IMR-90 (cell line): ENCODE measurements around the gene DPP10. TPM values are rescaled to one million over a fixed set of nuclear protein-coding genes. Genes with fewer than 3 reads are reported as not detected.

Experiments used
- ATAC-seq: fragments of 200-7000 bp; cut with Tn5 transposase; 2 replicates; pipeline ENCODE4 v1.9.1; 2020; ENCODE audit warnings: low read depth, mild to moderate bottlenecking, moderate library complexity
- BruUV-seq: library from RNA; stranded (reverse); fragments of 400-500 nt; replicated peaks from 2 replicates; lab custom pipeline; 2021; lab: Mats Ljungman, UMichigan
- CTCF ChIA-PET: fragments of 300-600 bp; formaldehyde crosslinking; extraction: SDS; loops from one replicate; lab custom pipeline; 2021; ENCODE audit warnings: antibody characterized with exemption; lab: Yijun Ruan, JAX
- POLR2A ChIA-PET: fragments of 300-600 bp; sonication (Branson Sonifier 250); formaldehyde crosslinking; loops from one replicate; lab custom pipeline; 2022; ENCODE audit warnings: antibody characterized with exemption; ENCODE audit not compliant: unreplicated experiment; lab: Charles Lee
- DNase-seq: peaks from one replicate; pipeline ENCODE4 v3.0.0; 2013
- H2AFZ ChIP-seq: replicated peaks from 2 replicates; pipeline ENCODE3; 2013; ENCODE audit warnings: low read length, mild to moderate bottlenecking; ENCODE audit not compliant: poor library complexity
- H2AK5ac ChIP-seq: 2 replicates; pipeline ENCODE4 v1.6.1; 2013; ENCODE audit warnings: low read depth, low read length, inconsistent platforms
- H2AK9ac ChIP-seq: replicated peaks from 2 replicates; pipeline ENCODE3; 2013; ENCODE audit warnings: mild to moderate bottlenecking, low read depth, low read length, moderate library complexity; ENCODE audit not compliant: poor library complexity
- H2BK120ac ChIP-seq: 2 replicates; pipeline ENCODE4 v1.6.1; 2013; ENCODE audit warnings: low read depth, low read length, inconsistent platforms
- H2BK15ac ChIP-seq: 3 replicates; pipeline ENCODE4 v1.6.1; 2013; ENCODE audit warnings: low read depth, low read length, inconsistent platforms
- H2BK20ac ChIP-seq: 2 replicates; pipeline ENCODE4 v1.6.1; 2013; ENCODE audit warnings: low read depth, mild to moderate bottlenecking, inconsistent platforms, low read length, moderate library complexity
- H2BK5ac ChIP-seq: 2 replicates; pipeline ENCODE4 v1.6.1; 2013; ENCODE audit warnings: mild to moderate bottlenecking, low read depth, low read length, inconsistent platforms; ENCODE audit not compliant: poor library complexity, severe bottlenecking
- H3K14ac ChIP-seq: replicated peaks from 2 replicates; pipeline ENCODE4 v1.6.1; 2013; ENCODE audit warnings: low read depth, low read length, inconsistent platforms
- H3K18ac ChIP-seq: 2 replicates; pipeline ENCODE4 v1.6.1; 2013; ENCODE audit warnings: low read depth, low read length, control low read depth
- H3K23ac ChIP-seq: 2 replicates; pipeline ENCODE4 v1.6.1; 2013; ENCODE audit warnings: low read depth, low read length, inconsistent platforms
- H3K27ac ChIP-seq: 2 replicates; pipeline ENCODE4 v1.5.1; 2013; ENCODE audit warnings: mild to moderate bottlenecking, control low read depth, low read length; ENCODE audit not compliant: insufficient read depth
- H3K27me3 ChIP-seq: 2 replicates; pipeline ENCODE4 v1.6.1; 2013; ENCODE audit warnings: low read length; ENCODE audit not compliant: control insufficient read depth, insufficient read depth
- H3K36me3 ChIP-seq: 2 replicates; pipeline ENCODE4 v1.6.1; 2013; ENCODE audit warnings: low read length, mixed read lengths; ENCODE audit not compliant: control insufficient read depth, insufficient read depth
- H3K4ac ChIP-seq: 2 replicates; pipeline ENCODE4 v1.6.1; 2013; ENCODE audit warnings: low read depth, low read length, inconsistent platforms
- H3K4me1 ChIP-seq: 2 replicates; pipeline ENCODE4 v1.6.1; 2013; ENCODE audit warnings: low read length, mixed read lengths; ENCODE audit not compliant: control insufficient read depth, insufficient read depth
- H3K4me2 ChIP-seq: 2 replicates; pipeline ENCODE4 v1.6.1; 2013; ENCODE audit warnings: low read depth, mild to moderate bottlenecking, control low read depth, low read length, moderate library complexity
- H3K4me3 ChIP-seq: 2 replicates; pipeline ENCODE4 v1.5.1; 2013; ENCODE audit warnings: low read depth, mild to moderate bottlenecking, control low read depth, low read length, moderate library complexity; ENCODE audit not compliant: insufficient read depth
- H3K56ac ChIP-seq: 2 replicates; pipeline ENCODE4 v1.6.1; 2013; ENCODE audit warnings: low read length, inconsistent platforms; ENCODE audit not compliant: insufficient read depth; ENCODE audit errors: extremely low read depth
- H3K79me1 ChIP-seq, 2 experiments: 2 replicates each; pipeline ENCODE4 v1.6.1; 2013; ENCODE audit warnings: low read length in 2 of 2, inconsistent platforms in 1 of 2, low read depth in 1 of 2
- H3K9ac ChIP-seq: 2 replicates; pipeline ENCODE4 v1.6.1; 2013; ENCODE audit warnings: low read depth, low read length, control low read depth
- H3K9me1 ChIP-seq: 2 replicates; pipeline ENCODE4 v1.6.1; 2013; ENCODE audit warnings: low read length, inconsistent platforms; ENCODE audit not compliant: insufficient read depth
- H3K9me3 ChIP-seq: 2 replicates; pipeline ENCODE4 v1.6.1; 2013; ENCODE audit warnings: low read length; ENCODE audit not compliant: control insufficient read depth, insufficient read depth
- H4K20me1 ChIP-seq: 2 replicates; pipeline ENCODE4 v1.6.1; 2013; ENCODE audit warnings: low read length, inconsistent platforms; ENCODE audit not compliant: insufficient read depth
- H4K5ac ChIP-seq: 2 replicates; pipeline ENCODE4 v1.6.1; 2013; ENCODE audit warnings: mild to moderate bottlenecking, low read depth, low read length, control low read depth
- H4K8ac ChIP-seq, 2 experiments: 2 replicates each; pipeline ENCODE4 v1.6.1; 2013; ENCODE audit warnings: low read depth in 2 of 2, low read length in 2 of 2, control low read depth in 1 of 2, inconsistent platforms in 1 of 2
- H4K91ac ChIP-seq: 2 replicates; pipeline ENCODE4 v1.6.1; 2013; ENCODE audit warnings: low read depth, low read length, inconsistent platforms; ENCODE audit not compliant: insufficient read depth
- CEBPB ChIP-seq: IDR thresholded peaks from 2 replicates; pipeline ENCODE4 v1.6.1; 2012; ENCODE audit warnings: low read depth, low read length, improper control_type of control experiment
- CHD1 ChIP-seq: IDR thresholded peaks from 2 replicates; pipeline ENCODE4 v1.6.1; 2012; ENCODE audit warnings: low read depth, low read length, improper control_type of control experiment
- CTCF ChIP-seq: conservative IDR thresholded peaks from 2 replicates; pipeline ENCODE4 v1.5.1; 2012; ENCODE audit warnings: mild to moderate bottlenecking, low read depth, low read length, improper control_type of control experiment
- ELK1 ChIP-seq: fragments of 150-350 bp; IDR thresholded peaks from 2 replicates; pipeline ENCODE4 v1.6.1; 2016; ENCODE audit warnings: low read depth, mild to moderate bottlenecking, low read length, moderate library complexity, borderline replicate concordance
- MAFK ChIP-seq: IDR thresholded peaks from 2 replicates; pipeline ENCODE4 v1.6.1; 2012; ENCODE audit warnings: low read depth, low read length, improper control_type of control experiment
- MAZ ChIP-seq: IDR thresholded peaks from 2 replicates; pipeline ENCODE4 v1.6.1; 2012; ENCODE audit warnings: low read depth, mild to moderate bottlenecking, low read length, improper control_type of control experiment, moderate library complexity, borderline replicate concordance
- MXI1 ChIP-seq: IDR thresholded peaks from 2 replicates; pipeline ENCODE4 v1.6.1; 2012; ENCODE audit warnings: low read depth, mild to moderate bottlenecking, low read length, moderate library complexity, borderline replicate concordance
- NFE2L2 ChIP-seq: fragments of 150-350 bp; IDR thresholded peaks from 2 replicates; pipeline ENCODE4 v1.6.1; 2016; ENCODE audit warnings: low read depth, mild to moderate bottlenecking, low read length
- POLR2A ChIP-seq: IDR thresholded peaks from 2 replicates; pipeline ENCODE4 v1.6.1; 2012; ENCODE audit warnings: mild to moderate bottlenecking, low read depth, low read length
- RAD21 ChIP-seq: IDR thresholded peaks from 2 replicates; pipeline ENCODE4 v1.6.1; 2012; ENCODE audit warnings: low read length, improper control_type of control experiment
- RCOR1 ChIP-seq: IDR thresholded peaks from 2 replicates; pipeline ENCODE4 v1.6.1; 2012; ENCODE audit warnings: mild to moderate bottlenecking, low read length, improper control_type of control experiment; ENCODE audit not compliant: insufficient replicate concordance
- RFX5 ChIP-seq: IDR thresholded peaks from 2 replicates; pipeline ENCODE4 v1.8.0; 2012; ENCODE audit warnings: low read depth, mild to moderate bottlenecking, low read length, moderate library complexity
- SMC3 ChIP-seq: fragments of 150-350 bp; IDR thresholded peaks from 2 replicates; pipeline ENCODE4 v1.6.1; 2016; ENCODE audit warnings: low read depth, mild to moderate bottlenecking, antibody characterized with exemption, low read length, moderate library complexity
- USF2 ChIP-seq: fragments of 150-350 bp; IDR thresholded peaks from 2 replicates; pipeline ENCODE4 v1.6.1; 2017; ENCODE audit warnings: mild to moderate bottlenecking, antibody characterized with exemption, low read length, low read depth
- WGBS, 2 experiments: methylation state at CpG; one replicate each; pipeline versions ENCODE4 v1.1.5 to v1.1.7; 2013; ENCODE audit warnings: missing lambda C conversion rate in 2 of 2; ENCODE audit not compliant: insufficient read length in 1 of 2; ENCODE audit errors: extremely low coverage in 2 of 2; 5-methylcytosine and 5-hydroxymethylcytosine counted together
- dilution Hi-C: fragments of 300-500 bp; cut with HindIII; formaldehyde crosslinking; loops from one replicate; pipeline ENCODE4 v1.14.3; 2018; ENCODE audit warnings: low sequenced_read_pairs; ENCODE audit not compliant: unreplicated experiment
- in situ Hi-C: fragments of 300-500 bp; cut with MboI; formaldehyde crosslinking; loops from 3 replicates; pipeline ENCODE4 v1.14.3; 2019; ENCODE audit warnings: low sequenced_read_pairs, inconsistent platforms, mixed read lengths
- intact Hi-C: fragments of 100-400 bp; cut with micrococcal nuclease; formaldehyde crosslinking; loops from 2 replicates; pipeline ENCODE4 v1.10.0; 2022
- polyA plus RNA-seq, 3 experiments: library from polyadenylated mRNA; depleted of rRNA; stranded (reverse); fragments of >200 nt; gene quantifications; 2 replicates each; pipeline ENCODE4 v1.2.3, GENCODE V29; 2012; ENCODE audit warnings: low replicate concordance in 1 of 3
- total RNA-seq: library from RNA; depleted of rRNA; stranded (reverse); fragments of >200 nt; gene quantifications from 2 replicates; pipeline ENCODE4 v1.2.3, GENCODE V29; 2012

DPP10 gene
- total and polyA plus RNA-seq, 2 of the 4 experiments (the other 2 are of a cell fraction): not detected

GRCh38 chr2:114456566-114456965 is 14.1 kb downstream of the DPP10 start:
- Histone ChIP-seq H2BK5ac (no peak overlapping the region), H3K4me2 (no peak overlapping the region), H3K23ac (no peak overlapping the region), H3K4ac (no peak overlapping the region), H3K27ac (no peak overlapping the region), H3K9ac (no peak overlapping the region), H3K79me1 (no peaks in the 10 kb centered on the region), H2BK120ac (no peak overlapping the region), H4K8ac (no peak overlapping the region), H3K18ac (no peak overlapping the region), H3K14ac (no peak overlapping the region), H2AK9ac (no peak overlapping the region), H2AK5ac (no peak overlapping the region), H4K20me1 (no peaks in the 10 kb centered on the region), H3K9me3 (no peaks in the 10 kb centered on the region; the same call in 1 of the 2 replicates), H3K56ac (no peak overlapping the region), H3K36me3 (no peaks in the 10 kb centered on the region), H3K4me1 (no peaks in the 10 kb centered on the region), H3K27me3 (no peaks in the 10 kb centered on the region), H4K91ac (no peak overlapping the region), H4K5ac (no peak overlapping the region), H2BK15ac (no peak overlapping the region), H2BK20ac (no peak overlapping the region), H3K4me3 (no peak overlapping the region), H2AFZ (no peak overlapping the region), H3K9me1 (no peaks in the 10 kb centered on the region)
- ChIA-PET CTCF (no interaction called here), POLR2A (no interaction called here)
- TF ChIP-seq MAFK (no peak), SMC3 (no peak), RCOR1 (no peak), MXI1 (no peak), NFE2L2 (no peak), CTCF (no peak), CEBPB (no peak), ELK1 (no peak), MAZ (no peak), RFX5 (no peak), POLR2A (no peak), CHD1 (no peak), USF2 (no peak), RAD21 (no peak)
- intact Hi-C loops (no loop called here), dilution Hi-C loops (no loop called here), in situ Hi-C loops (no loop called here)
- DNase-seq: no peak
- BruUV-seq: no TSS peak
- WGBS, 2 experiments: no CpG with 5 or more reads among the region's 1 CpG
- no peak for ATAC-seq
